Kidney (tissue), 14 donors: ENCODE results near the gene PFDN1. TPM values are rescaled to one million over a fixed set of nuclear protein-coding genes. Genes with fewer than 3 reads are reported as not detected.

Experiments
- DNase-seq, 5 donors: peaks; one replicate each; pipeline ENCODE4 v3.0.0-alpha.2; 2013 to 2020
- FAIRE-seq: peaks from 2 replicates; lab custom pipeline; 2012; peaks lifted over from hg19 to GRCh38; lab: Jason Lieb, UNC
- H3K27ac ChIP-seq, 2 donors: one replicate each; pipeline ENCODE4 v1.7.0; 2013; ENCODE audit warnings: low read depth in 2 of 2, low read length in 2 of 2, inconsistent platforms in 1 of 2
- H3K27me3 ChIP-seq: one replicate; pipeline ENCODE4 v1.7.1; 2013; ENCODE audit warnings: low read length, inconsistent platforms; ENCODE audit not compliant: control insufficient read depth, insufficient read depth
- H3K36me3 ChIP-seq, 3 donors: one replicate each; pipeline versions ENCODE4 v1.7.0 to v1.7.1; 2013; ENCODE audit warnings: low read length in 3 of 3, control low read depth in 1 of 3, inconsistent platforms in 1 of 3; ENCODE audit not compliant: insufficient read depth in 3 of 3, control insufficient read depth in 2 of 3
- H3K4me1 ChIP-seq, 3 donors: one replicate each; pipeline versions ENCODE4 v1.7.0 to v1.7.1; 2013; ENCODE audit warnings: low read length in 3 of 3, inconsistent platforms in 1 of 3, low read depth in 1 of 3; ENCODE audit not compliant: control insufficient read depth in 2 of 3, insufficient read depth in 2 of 3
- H3K4me3 ChIP-seq, 3 donors: one replicate each; pipeline versions ENCODE4 v1.7.0 to v1.8.1; 2013; ENCODE audit warnings: low read length in 3 of 3, control low read depth in 1 of 3, inconsistent platforms in 1 of 3
- H3K9ac ChIP-seq, 3 donors: one replicate each; pipeline versions ENCODE4 v1.7.0 to v1.7.1; 2013; ENCODE audit warnings: low read length in 3 of 3, control low read depth in 1 of 3, inconsistent platforms in 1 of 3
- H3K9me3 ChIP-seq, 3 donors: one replicate each; pipeline versions ENCODE4 v1.7.0 to v1.7.1; 2013; ENCODE audit warnings: low read length in 3 of 3, control low read depth in 1 of 3, inconsistent platforms in 1 of 3; ENCODE audit not compliant: control insufficient read depth in 2 of 3, insufficient read depth in 1 of 3
- intact Hi-C: fragments of 100-400 bp; cut with DNase I; formaldehyde crosslinking; loops from one replicate; pipeline ENCODE4 v1.11.1; 2022
- polyA plus RNA-seq: library from polyadenylated mRNA; stranded (reverse); fragments of 350-450 nt; fragmentation: Illumina TruSeq; extraction: RNeasy Lipid Tissue Mini Kit (QIAGEN cat#74804); gene quantifications from one replicate; pipeline ENCODE4 v1.2.3, GENCODE V29; 2014; ENCODE audit warnings: low read depth, low replicate concordance; ENCODE audit not compliant: insufficient read depth
- total RNA-seq: library from RNA; stranded (reverse); fragmentation: NEBNext Ultra II Directional; extraction: Animal tissue kit (Norgen Biotek cat#: 25700); gene quantifications from one replicate; pipeline ENCODE4 v1.2.1, GENCODE V29; 2021
- TF ChIP-seq, protein P1 (sequence below): IDR thresholded peaks from 3 replicates; pipeline ENCODE4 v1.5.1; 2012; ENCODE audit warnings: mild to moderate bottlenecking, moderate library complexity, borderline replicate concordance; ENCODE audit not compliant: insufficient read depth; ENCODE audit errors: extremely low read depth
- donor health status: control.
- donor health status: control.
- donor health status: control.
- donor health status: control.
- donor health status: control.
- donor health status: DM: yes; HTN: yes; CAD: no.
- donor health status: Normal renal cell carcinoma (clear cell type).

PFDN1 gene
- total and polyA plus RNA-seq, 2 donors from 2014 or later = 48.9 to 85.8 TPM

DNA sequence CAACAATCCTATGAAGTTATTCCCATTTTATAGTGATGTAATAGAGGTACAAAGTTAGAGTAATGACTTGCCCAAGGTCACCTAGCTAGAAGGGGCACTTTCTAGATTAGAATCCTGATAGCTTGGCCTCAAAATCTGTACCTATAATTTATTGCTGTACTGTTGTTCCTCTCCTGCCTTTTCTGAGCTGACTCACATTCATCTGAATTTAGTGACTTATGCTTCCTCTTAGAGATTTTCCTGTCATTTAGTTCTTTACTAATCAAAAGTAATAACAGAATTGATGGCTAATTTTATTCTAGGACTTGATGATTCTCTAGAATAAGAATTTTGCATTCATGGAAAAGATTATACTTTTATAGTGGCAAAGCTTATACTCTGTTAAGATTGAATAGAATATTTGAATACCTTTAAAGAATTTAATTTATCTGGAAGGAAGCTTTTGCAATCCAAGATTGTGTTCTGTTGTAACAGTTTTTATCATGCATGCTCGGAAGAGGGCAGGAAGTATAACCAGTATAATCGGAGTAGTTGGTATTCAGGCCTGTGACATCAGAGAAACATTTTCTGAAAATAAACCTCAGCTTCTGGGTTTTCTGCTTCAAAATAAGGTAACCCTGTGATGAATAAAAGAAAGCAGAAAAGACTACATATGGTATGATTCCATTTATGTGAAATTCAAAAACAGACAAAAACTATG lies 106.6 kb downstream of the PFDN1 start:
- intact Hi-C loops = no loop called here
- no peaks in the 10 kb centered on the region for H3K9me3 ChIP-seq
- TF ChIP-seq, protein P1, sequence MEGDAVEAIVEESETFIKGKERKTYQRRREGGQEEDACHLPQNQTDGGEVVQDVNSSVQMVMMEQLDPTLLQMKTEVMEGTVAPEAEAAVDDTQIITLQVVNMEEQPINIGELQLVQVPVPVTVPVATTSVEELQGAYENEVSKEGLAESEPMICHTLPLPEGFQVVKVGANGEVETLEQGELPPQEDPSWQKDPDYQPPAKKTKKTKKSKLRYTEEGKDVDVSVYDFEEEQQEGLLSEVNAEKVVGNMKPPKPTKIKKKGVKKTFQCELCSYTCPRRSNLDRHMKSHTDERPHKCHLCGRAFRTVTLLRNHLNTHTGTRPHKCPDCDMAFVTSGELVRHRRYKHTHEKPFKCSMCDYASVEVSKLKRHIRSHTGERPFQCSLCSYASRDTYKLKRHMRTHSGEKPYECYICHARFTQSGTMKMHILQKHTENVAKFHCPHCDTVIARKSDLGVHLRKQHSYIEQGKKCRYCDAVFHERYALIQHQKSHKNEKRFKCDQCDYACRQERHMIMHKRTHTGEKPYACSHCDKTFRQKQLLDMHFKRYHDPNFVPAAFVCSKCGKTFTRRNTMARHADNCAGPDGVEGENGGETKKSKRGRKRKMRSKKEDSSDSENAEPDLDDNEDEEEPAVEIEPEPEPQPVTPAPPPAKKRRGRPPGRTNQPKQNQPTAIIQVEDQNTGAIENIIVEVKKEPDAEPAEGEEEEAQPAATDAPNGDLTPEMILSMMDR = no peak
- DNase-seq (no peak), FAIRE-seq (no peak)
- peaks cover 0 to 41% (median 9%) of the 10 kb centered on the region in 3 donors for H3K4me1 ChIP-seq
- H3K9ac ChIP-seq = no peak overlapping the region
- no peaks in the 10 kb centered on the region for H3K27me3 ChIP-seq
- H3K27ac ChIP-seq = peak overlapping the region; percentile 30 to 52
- H3K36me3 ChIP-seq = peaks cover 0 to 7% (median 6%) of the 10 kb centered on the region in 3 donors
- H3K4me3 ChIP-seq = no peak overlapping the region

Other genes with a start within 250 kb of the PFDN1 start
- gene PURA, start 189.0 kb downstream of the PFDN1 start, total RNA-seq = 31.6 TPM
- 4.7 TPM for gene PURA, start 189.0 kb downstream of the PFDN1 start, polyA plus RNA-seq
- 15.5 TPM for gene IGIP, start 177.2 kb downstream of the PFDN1 start, total RNA-seq
- 13.2 TPM for gene IGIP, start 177.2 kb downstream of the PFDN1 start, polyA plus RNA-seq
- 157 TPM for gene CYSTM1, start 127.9 kb downstream of the PFDN1 start, total RNA-seq
- 485 TPM for gene CYSTM1, start 127.9 kb downstream of the PFDN1 start, polyA plus RNA-seq
- gene HBEGF, start 43.5 kb upstream of the PFDN1 start, total RNA-seq = 7.8 TPM
- gene HBEGF, start 43.5 kb upstream of the PFDN1 start, polyA plus RNA-seq = 6.0 TPM
- 2.5 TPM for gene SLC4A9, start 57.1 kb upstream of the PFDN1 start, total RNA-seq
- 29.9 TPM for gene SLC4A9, start 57.1 kb upstream of the PFDN1 start, polyA plus RNA-seq
- gene ANKHD1, start 98.7 kb upstream of the PFDN1 start, total RNA-seq = 130 TPM
- 26.4 TPM for gene ANKHD1, start 98.7 kb upstream of the PFDN1 start, polyA plus RNA-seq
- 22.6 TPM for gene EIF4EBP3, start 244.6 kb upstream of the PFDN1 start, total RNA-seq
- gene EIF4EBP3, start 244.6 kb upstream of the PFDN1 start, polyA plus RNA-seq = 48.8 TPM